GM21447 (cell line): ENCODE results near the gene FERMT2.

Experiments used
- ATAC-seq: cut with Tn5 transposase; IDR thresholded peaks from one replicate; pipeline ENCODE4 v1.9.1; 2021; ENCODE audit not compliant: unreplicated experiment

The FERMT2 gene

DNA sequence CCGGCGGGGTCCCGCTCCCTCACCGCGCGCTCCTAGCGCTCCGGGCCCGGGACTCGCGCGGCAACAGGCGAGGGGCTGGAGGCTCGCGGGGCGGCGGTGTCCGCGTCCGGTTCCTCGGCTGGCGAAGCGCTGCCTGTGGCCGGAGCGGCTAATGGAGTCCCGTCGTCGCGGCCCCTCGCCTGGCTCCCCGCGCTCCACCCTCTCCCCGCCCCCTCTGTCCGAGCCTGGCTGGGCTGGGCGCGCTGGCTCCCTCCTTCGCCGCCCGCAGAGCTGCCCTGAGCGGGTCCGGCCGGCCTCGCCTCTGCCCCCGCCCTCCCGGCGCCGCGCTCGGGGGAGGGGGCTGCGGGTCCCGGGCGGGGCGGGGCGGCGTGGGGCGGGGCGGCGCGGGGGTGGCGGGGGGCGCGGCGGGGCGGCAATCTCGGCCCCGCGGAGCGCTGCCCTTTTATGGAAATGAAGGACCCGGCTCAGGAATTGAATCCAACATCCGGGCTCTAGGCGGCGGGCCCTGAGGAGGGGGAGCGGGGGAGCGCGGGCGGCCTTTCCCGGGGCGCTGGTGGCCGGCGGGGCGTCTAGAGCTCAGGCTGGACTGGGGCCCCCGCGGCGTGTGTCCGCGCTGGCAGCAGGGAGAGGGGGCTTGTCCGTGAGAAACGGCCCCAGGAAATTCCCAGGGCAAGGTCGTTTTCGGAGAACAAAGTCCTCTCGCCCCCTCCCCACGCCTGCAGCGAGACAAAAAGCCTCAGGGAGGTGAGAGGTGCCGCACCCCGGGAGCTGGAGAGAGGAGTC lies at the start of gene FERMT2:
Gene FERMT2 (minus strand): TSS at position 153 of the 783 bp plus-strand sequence. CDS start 482 bp downstream, outside the sequence.
- ATAC-seq: no peak

DNA sequence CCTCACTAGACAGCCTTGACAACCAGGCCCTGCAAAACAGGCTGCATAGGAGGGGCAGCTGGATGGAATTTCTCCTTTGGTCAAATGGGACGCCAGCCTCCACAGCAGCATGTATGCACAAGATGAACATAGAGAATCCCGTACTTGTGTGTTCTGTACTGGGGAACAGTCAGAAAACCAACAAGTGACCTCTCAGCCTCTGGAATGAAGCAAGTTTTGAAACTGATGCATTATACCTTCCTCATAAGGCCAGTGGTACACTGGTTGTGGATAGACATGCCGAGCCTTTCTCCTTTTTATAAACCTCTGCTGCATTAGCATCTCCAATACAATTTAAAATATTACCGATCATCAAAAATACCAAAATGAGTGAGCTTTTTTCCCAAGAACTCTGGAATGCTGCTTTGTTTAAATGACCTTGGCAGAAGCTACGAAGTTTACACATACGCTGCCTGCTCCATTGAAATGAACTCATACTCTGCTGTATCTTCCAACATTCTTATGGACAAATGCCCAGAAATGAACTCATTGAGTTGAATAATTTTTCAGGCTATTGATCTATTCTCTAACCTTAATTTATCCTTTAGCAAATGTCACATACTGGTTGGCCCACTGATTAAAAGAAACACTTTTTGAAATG lies 47.6 kb upstream of the FERMT2 start:
- no peak for ATAC-seq

- ATAC-seq: no peak
Observed at GRCh38 chr14:52996493-52996892, 45.6 kb upstream of the FERMT2 start.

- ATAC-seq: no peak
Observed at GRCh38 chr14:52995998-52996397, 45.1 kb upstream of the FERMT2 start.

GRCh38 chr14:52992236-52992870 lies 41.5 kb upstream of the FERMT2 start:
- ATAC-seq: no peak

- no peak for ATAC-seq
Observed at GRCh38 chr14:52988139-52988538, 37.3 kb upstream of the FERMT2 start.

DNA sequence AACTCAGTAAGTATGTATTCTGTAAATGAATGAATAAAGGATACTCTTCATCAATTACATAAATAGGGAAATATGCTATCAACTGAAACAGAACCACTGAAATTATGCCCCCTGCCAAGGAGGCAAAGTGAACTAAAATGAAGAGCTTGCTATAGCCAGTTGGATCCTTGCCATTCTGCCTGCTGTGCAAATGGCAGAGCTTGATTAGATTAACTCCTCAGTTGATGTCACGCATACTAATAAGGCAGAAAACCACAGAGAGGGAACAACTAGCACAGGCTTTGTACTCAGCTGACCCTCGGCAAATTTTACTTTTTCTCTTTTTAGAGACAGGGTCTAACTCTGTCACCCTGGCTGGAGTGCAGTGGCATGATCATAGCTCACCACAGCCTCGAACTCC lies 36.7 kb upstream of the FERMT2 start:
- ATAC-seq: no peak

DNA sequence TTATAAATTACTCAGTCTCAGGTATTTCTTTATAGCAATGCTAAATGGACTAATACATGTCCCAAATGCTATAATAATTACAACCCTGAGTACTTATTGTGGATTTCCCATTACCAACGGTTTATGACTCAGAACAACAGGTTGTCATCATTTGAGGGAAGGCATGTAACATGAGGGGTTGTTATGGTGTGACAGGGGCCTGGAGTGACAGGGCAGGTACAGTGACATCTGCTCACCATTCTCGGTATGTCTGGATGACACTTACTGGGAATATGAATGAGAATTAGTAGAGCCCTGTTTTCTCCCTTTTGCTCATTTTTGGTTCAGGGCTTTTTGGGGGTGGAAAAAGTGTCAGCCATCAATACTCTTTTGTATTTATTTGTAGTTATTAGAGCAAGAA lies 36.2 kb upstream of the FERMT2 start:
- no peak for ATAC-seq

DNA sequence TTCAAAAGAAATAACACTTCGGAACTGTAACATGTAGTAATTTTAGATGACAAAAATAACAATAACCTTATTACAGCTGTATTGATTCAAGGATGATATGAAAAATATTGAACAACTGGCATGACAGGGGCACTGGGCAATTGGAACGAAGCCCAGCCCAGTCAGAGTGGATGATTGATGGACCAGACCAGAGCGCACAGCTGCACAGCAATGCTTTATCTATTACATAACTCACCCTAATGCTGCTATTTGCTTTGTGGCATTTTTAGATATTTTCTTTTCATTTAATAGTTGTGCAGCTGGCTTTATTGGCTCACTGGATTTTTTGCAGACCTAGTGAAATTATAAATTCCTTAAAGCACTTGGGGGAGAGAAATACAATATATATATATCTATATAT lies 26.9 kb upstream of the FERMT2 start:
- ATAC-seq: no peak

GRCh38 chr14:52974406-52974805 lies 23.6 kb upstream of the FERMT2 start:
- no peak for ATAC-seq

GRCh38 chr14:52961060-52961639 lies 10.3 kb upstream of the FERMT2 start:
- ATAC-seq: no peak

DNA sequence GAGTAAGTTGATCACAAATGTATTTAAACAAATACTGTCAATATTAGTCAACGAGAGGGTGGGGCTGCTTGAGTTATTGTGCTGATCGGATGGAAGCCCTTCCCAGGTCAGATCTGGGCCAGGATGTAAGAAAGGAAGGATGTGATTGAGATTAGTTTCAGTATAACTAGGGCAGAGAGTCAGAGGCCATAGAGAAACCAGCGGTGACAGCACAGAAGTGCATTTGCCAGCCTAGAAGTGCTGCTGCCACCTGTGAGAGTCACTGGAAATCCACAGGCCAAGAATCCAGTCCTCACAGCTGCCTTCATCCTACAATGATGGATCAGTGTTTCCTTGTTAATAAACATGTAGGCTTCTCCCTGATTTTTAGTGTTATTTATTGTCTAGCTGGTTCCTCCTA lies 9.8 kb upstream of the FERMT2 start:
- ATAC-seq: no peak

GRCh38 chr14:52954346-52955214 lies 3.7 kb upstream of the FERMT2 start:
- ATAC-seq: no peak

- no peak for ATAC-seq
Observed at GRCh38 chr14:52951681-52952554, 1.1 kb upstream of the FERMT2 start.

DNA sequence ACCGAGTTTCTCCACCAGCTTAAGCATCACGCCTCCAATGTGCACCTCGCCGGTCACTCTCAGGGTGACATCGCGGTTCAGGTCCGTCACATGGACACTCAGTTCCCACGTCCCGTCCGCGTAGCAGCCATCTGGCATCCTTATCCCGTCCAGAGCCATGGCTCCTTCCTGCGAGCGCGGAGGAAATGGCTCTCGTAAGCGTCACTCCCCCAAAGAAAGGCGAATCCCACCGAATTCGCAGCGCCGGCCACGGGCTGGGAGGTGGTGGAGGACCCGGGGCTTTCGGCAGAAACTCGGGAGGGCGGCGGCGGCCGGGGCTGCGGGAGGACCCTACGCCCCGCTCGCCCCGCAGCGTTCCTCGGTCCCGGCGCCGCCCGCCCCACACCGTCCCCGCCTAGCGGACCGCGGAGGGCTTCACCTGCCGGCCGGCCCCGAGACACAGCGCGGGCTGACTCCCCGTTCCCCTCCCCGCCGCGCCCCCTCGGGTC lies 396 bp downstream of the FERMT2 start:
- no peak for ATAC-seq

DNA sequence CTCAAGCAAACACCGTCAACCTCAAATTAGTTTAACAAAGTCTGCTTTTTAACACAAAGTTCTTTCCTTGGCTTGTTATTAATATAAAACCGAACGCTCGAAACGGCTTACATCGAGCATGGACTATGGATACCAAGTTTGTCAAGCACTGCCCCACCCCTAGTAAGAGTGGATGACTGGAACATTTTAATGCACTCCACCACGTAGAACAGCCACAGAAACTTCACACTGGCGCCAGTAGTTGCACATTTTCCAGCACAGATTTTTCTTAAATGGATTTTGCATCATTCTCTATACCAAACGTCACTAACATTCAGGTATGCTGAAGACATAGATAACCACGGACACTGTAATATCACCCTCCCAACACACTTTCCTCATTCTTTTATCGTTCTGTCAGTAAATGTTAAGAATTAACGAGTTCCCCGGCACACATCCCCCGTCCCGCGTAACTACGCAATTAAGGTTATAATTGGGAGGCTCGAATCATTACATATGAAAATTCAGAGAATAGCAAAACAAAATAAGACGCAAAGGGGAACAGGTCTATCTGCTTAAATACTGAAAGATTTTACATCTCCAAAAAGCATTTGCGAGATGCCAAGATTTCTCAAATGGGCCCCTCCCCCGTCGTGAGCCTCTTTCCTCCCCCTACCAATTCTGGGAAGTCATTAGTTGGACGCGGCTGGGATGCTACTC lies 990 bp downstream of the FERMT2 start:
- no peak for ATAC-seq

DNA sequence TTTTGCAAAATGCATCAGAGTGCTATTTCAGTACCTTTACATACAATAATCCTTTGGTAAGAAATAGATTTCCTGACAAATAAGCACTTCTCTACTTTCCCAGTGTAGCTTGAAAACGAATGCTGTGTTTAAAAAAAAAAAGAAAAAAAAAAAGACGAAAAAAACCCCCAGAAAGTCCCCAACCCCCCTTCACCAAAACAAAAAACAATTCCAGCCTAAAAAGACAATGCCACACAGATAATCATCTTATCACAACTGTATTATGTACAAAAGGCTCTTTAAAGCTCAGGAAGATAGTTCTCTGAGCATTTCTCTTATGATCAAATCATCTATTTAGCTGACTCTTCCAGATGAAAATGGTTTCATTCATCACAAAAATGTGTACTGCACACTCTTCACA lies 1.6 kb downstream of the FERMT2 start:
- no peak for ATAC-seq

- no peak for ATAC-seq
Observed at GRCh38 chr14:52948836-52949235, 2.0 kb downstream of the FERMT2 start.

DNA sequence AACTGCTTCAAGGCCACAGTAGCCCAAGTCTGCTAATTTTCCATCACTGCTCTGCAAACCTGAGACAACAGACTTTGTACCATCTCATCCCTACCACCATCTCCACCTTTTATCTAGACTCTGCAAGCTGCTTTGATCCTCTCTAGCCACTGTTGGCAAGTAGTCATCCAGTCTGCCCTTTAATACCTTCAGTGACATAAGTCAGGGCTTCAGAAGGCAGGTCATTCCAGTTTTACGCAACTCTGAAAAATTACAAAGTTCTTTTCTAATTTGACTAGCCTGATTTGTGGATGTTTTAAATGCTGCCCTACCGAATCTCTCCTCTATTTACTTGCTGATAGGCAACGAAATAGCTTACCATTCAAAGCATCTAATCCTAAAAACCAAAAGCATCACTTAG lies 2.8 kb downstream of the FERMT2 start:
- ATAC-seq: no peak
